Gastroesophageal sphincter (tissue), 4 donors: ENCODE data around the gene SUN2. TPM values are rescaled to one million over a fixed set of nuclear protein-coding genes. Genes with fewer than 3 reads are reported as not detected.

Source experiments
- ATAC-seq: fragments of 150-250 bp; one replicate; pipeline ENCODE4 v1.9.1; 2016; ENCODE audit warnings: mild to moderate bottlenecking, moderate library complexity
- H3K27ac ChIP-seq, 4 donors: fragments of 200-600 bp; sonication (generic) in 3 of 4; 1 replicate in 3 of 4; 2 replicates in 1 of 4; pipeline ENCODE4 v1.5.1; 2016 to 2019
- H3K27me3 ChIP-seq: fragments of 200-600 bp; sonication (generic); one replicate; pipeline ENCODE4 v1.5.1; 2019
- H3K36me3 ChIP-seq, 2 donors: fragments of 200-600 bp; sonication (generic); one replicate each; pipeline ENCODE4 v1.5.1; 2019; ENCODE audit warnings: control low read depth in 1 of 2
- H3K4me1 ChIP-seq, 3 donors: fragments of 200-600 bp; sonication (generic); 1 replicate in 2 of 3; 2 replicates in 1 of 3; pipeline ENCODE4 v1.5.1; 2016 to 2019; ENCODE audit warnings: control low read depth in 2 of 3
- H3K4me3 ChIP-seq, 2 donors: fragments of 200-600 bp; sonication (generic); one replicate each; pipeline ENCODE4 v1.5.1; 2019; ENCODE audit warnings: mild to moderate bottlenecking in 1 of 2, moderate library complexity in 1 of 2
- H3K9me3 ChIP-seq, 3 donors: fragments of 200-600 bp; sonication (generic); one replicate each; pipeline ENCODE4 v1.5.1; 2017 to 2019; ENCODE audit warnings: control low read depth in 2 of 3
- EP300 ChIP-seq: sonication (generic); formaldehyde crosslinking; IDR thresholded peaks from one replicate; pipeline ENCODE4 v1.6.1; 2017; ENCODE audit warnings: antibody characterized with exemption, mild to moderate bottlenecking
- POLR2A ChIP-seq, 2 donors: fragments of 450-650 bp; IDR thresholded peaks; one replicate each; pipeline ENCODE4 v1.6.1; 2017; ENCODE audit warnings: antibody characterized with exemption in 2 of 2, mild to moderate bottlenecking in 2 of 2, moderate library complexity in 1 of 2
- POLR2AphosphoS5 ChIP-seq: sonication (generic); formaldehyde crosslinking; IDR thresholded peaks from one replicate; pipeline ENCODE4 v1.6.1; 2017; ENCODE audit warnings: antibody characterized with exemption
- WGBS, 2 donors: methylation state at CpG; one replicate each; pipeline ENCODE4 v1.1.5; 2018; ENCODE audit warnings: low coverage in 1 of 2; 5-methylcytosine and 5-hydroxymethylcytosine counted together
- total RNA-seq, 4 donors: library from RNA; depleted of rRNA; stranded (reverse); fragments of >200 nt; gene quantifications; one replicate each; pipeline ENCODE4 v1.1.0, GENCODE V29; 2016
- TF ChIP-seq, protein P1 (sequence below), 4 experiments: fragments of 200-600 bp in 2 of 4; fragments of 450-650 bp in 2 of 4; sonication (generic) in 1 of 4; IDR thresholded peaks; one replicate each; pipeline ENCODE4 v1.5.1; 2017 to 2019; ENCODE audit warnings: antibody characterized with exemption in 4 of 4, mild to moderate bottlenecking in 2 of 4, moderate library complexity in 2 of 4

Gene SUN2
- total RNA-seq, 4 donors from 2014 or later, result 339 to 594 (median 409) TPM

GRCh38 chr22:38736257-38736570 is 19.6 kb downstream of the SUN2 start:
- Histone ChIP-seq H3K9me3 (no peaks in the 10 kb centered on the region), H3K4me1 (peaks cover 0 to 53% (median 26%) of the 10 kb centered on the region in 3 donors), H3K27ac (peak overlapping the region in 3 of 4 donors; percentile 31 to 85 (median 82)), H3K27me3 (no peaks in the 10 kb centered on the region), H3K4me3 (no peak overlapping the region), H3K36me3 (peaks cover 5 to 86% of the 10 kb centered on the region in 2 donors)
- no peak for ATAC-seq
- TF ChIP-seq, protein P1, sequence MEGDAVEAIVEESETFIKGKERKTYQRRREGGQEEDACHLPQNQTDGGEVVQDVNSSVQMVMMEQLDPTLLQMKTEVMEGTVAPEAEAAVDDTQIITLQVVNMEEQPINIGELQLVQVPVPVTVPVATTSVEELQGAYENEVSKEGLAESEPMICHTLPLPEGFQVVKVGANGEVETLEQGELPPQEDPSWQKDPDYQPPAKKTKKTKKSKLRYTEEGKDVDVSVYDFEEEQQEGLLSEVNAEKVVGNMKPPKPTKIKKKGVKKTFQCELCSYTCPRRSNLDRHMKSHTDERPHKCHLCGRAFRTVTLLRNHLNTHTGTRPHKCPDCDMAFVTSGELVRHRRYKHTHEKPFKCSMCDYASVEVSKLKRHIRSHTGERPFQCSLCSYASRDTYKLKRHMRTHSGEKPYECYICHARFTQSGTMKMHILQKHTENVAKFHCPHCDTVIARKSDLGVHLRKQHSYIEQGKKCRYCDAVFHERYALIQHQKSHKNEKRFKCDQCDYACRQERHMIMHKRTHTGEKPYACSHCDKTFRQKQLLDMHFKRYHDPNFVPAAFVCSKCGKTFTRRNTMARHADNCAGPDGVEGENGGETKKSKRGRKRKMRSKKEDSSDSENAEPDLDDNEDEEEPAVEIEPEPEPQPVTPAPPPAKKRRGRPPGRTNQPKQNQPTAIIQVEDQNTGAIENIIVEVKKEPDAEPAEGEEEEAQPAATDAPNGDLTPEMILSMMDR (IDR thresholded peaks at IDR 0.05), result no peak
- TF ChIP-seq EP300 (no peak), POLR2AphosphoS5 (no peak), POLR2A (IDR thresholded peaks at IDR 0.05) (no peak)
- WGBS, 2 donors, result 57 to 83% methylated on average over 1 of the region's 7 CpGs

DNA sequence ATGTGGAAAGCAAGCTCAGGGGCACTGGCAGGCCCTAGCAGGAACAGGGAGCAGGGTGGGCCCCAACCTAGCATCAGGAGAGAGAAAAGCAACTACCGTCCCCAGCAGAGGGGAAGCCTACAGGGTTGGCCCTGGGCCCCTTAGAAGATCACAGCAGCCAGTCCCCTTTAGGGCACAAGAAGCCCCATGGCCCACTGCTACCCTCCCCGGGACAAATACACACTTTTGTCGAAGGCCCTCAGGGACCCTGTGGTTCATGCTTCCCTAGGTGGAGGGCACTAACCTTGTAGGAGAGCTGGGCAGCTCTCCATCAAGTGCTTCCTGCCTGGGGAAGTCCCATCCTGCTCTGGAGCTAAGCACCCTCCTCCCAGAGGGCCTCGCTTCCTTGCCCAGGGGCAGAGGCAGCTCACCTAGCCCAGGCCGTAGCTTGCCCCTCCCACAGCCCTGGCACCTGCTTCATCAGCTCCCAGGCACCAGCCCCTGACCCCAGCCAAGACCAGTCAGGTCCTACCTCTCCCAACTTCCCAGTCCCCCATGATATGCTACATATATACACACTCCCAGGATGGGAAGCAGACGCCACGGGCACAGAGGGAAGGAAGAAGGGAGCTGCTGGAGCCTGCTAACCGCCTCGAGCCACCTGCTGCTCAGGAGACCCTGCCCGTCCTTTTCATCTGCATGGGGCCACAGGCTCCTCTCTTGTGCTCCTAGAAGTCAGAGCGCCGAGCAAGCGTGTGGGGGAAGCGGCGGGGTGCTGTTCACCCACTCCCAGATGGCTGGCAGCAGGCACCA is 20.1 kb downstream of the SUN2 start:
- H3K36me3 ChIP-seq, result peaks cover 5 to 86% of the 10 kb centered on the region in 2 donors
- peaks cover 0 to 53% (median 26%) of the 10 kb centered on the region in 3 donors for H3K4me1 ChIP-seq
- TF ChIP-seq, protein P1 (IDR thresholded peaks at IDR 0.05), result no peak
- no peak for TF ChIP-seq POLR2AphosphoS5
- TF ChIP-seq POLR2A (IDR thresholded peaks at IDR 0.05), result no peak
- no peak for TF ChIP-seq EP300
- peak overlapping the region in 3 of 4 donors; percentile 82 to 89 (median 85) for H3K27ac ChIP-seq
- no peaks in the 10 kb centered on the region for H3K27me3 ChIP-seq
- no peaks in the 10 kb centered on the region for H3K9me3 ChIP-seq
- no CpG with 5 or more reads among the region's 15 CpGs for WGBS, 2 donors
- ATAC-seq, result no peak
- H3K4me3 ChIP-seq, result no peak overlapping the region

GRCh38 chr22:38735126-38735464 is 20.7 kb downstream of the SUN2 start:
- Histone ChIP-seq H3K27me3 (no peaks in the 10 kb centered on the region), H3K4me1 (peaks cover 0 to 53% (median 26%) of the 10 kb centered on the region in 3 donors), H3K27ac (peak overlapping the region in 3 of 4 donors; percentile 82 to 89 (median 85)), H3K36me3 (peaks cover 2 to 86% of the 10 kb centered on the region in 2 donors), H3K4me3 (no peak overlapping the region), H3K9me3 (no peaks in the 10 kb centered on the region)
- WGBS, 2 donors, result 94 to 100% methylated on average over 1 to 3 of the region's 7 CpGs
- ATAC-seq, result no peak
- TF ChIP-seq POLR2A (IDR thresholded peaks at IDR 0.05) (no peak), POLR2AphosphoS5 (no peak), EP300 (no peak)
- TF ChIP-seq, protein P1 (IDR thresholded peaks at IDR 0.05), result no peak

- no peaks in the 10 kb centered on the region for H3K9me3 ChIP-seq
- peaks cover 0 to 53% (median 26%) of the 10 kb centered on the region in 3 donors for H3K4me1 ChIP-seq
- H3K27ac ChIP-seq, result peak overlapping the region; percentile 37 to 89 (median 84)
- peaks cover 0 to 86% of the 10 kb centered on the region in 2 donors for H3K36me3 ChIP-seq
- ATAC-seq, result no peak
- TF ChIP-seq POLR2A (IDR thresholded peaks at IDR 0.05), result no peak
- TF ChIP-seq EP300, result no peak
- no peak for TF ChIP-seq POLR2AphosphoS5
- no peaks in the 10 kb centered on the region for H3K27me3 ChIP-seq
- no peak overlapping the region for H3K4me3 ChIP-seq
- WGBS, 2 donors, result 59 to 67% methylated on average over 1 to 3 of the region's 13 CpGs
Measured at GRCh38 chr22:38734421-38735100, 21.2 kb downstream of the SUN2 start.

- WGBS, 2 donors, result 10 to 19% methylated on average over 2 to 3 of the region's 8 CpGs
- peak overlapping the region; percentile 37 to 89 (median 84) for H3K27ac ChIP-seq
- ATAC-seq, result peak; percentile 82
- H3K36me3 ChIP-seq, result peaks cover 0 to 86% of the 10 kb centered on the region in 2 donors
- TF ChIP-seq POLR2A (IDR thresholded peaks at IDR 0.05) (no peak), POLR2AphosphoS5 (peak; percentile 81)
- no peaks in the 10 kb centered on the region for H3K9me3 ChIP-seq
- no peak overlapping the region for H3K4me3 ChIP-seq
- no peaks in the 10 kb centered on the region for H3K27me3 ChIP-seq
- H3K4me1 ChIP-seq, result peaks cover 0 to 53% (median 26%) of the 10 kb centered on the region in 3 donors
Measured at GRCh38 chr22:38733724-38734381, 21.9 kb downstream of the SUN2 start.
